ENCODE measurements around the gene SERF1A.
"Not testable (repeated sequence)": the region's sequence is repeated elsewhere in the genome, so short reads cannot be mapped to it uniquely, and the experiment has no call there.

Gene SERF1A

GRCh38 chr5:70900533-70901271 lies at the start of gene SERF1A:
TSS of gene SERF1A (plus strand) at chr5:70900669. CDS start at chr5:70900870, 201 bp downstream.
- not testable (repeated sequence) for DNase-seq

GRCh38 chr5:70866778-70867177 lies 33.7 kb upstream of the SERF1A start:
- DNase-seq = not testable (repeated sequence)

GRCh38 chr5:70870626-70871025 lies 29.8 kb upstream of the SERF1A start:
- DNase-seq = not testable (repeated sequence)

- not testable (repeated sequence) for DNase-seq
Observed at GRCh38 chr5:70896076-70896475, 4.4 kb upstream of the SERF1A start.

- DNase-seq = not testable (repeated sequence)
Observed at GRCh38 chr5:70901272-70901571, 753 bp downstream of the SERF1A start.

GRCh38 chr5:70906624-70907023 lies 6.2 kb downstream of the SERF1A start:
- not testable (repeated sequence) for DNase-seq

GRCh38 chr5:70916829-70917228 lies 16.4 kb downstream of the SERF1A start:
- DNase-seq = not testable (repeated sequence)

GRCh38 chr5:70925211-70925562 lies 24.7 kb downstream of the SERF1A start:
- not testable (repeated sequence) for DNase-seq

GRCh38 chr5:70931709-70932368 lies 31.4 kb downstream of the SERF1A start:
- not testable (repeated sequence) for DNase-seq

GRCh38 chr5:70932560-70932959 lies 32.1 kb downstream of the SERF1A start:
- not testable (repeated sequence) for DNase-seq

GRCh38 chr5:70953068-70953467 lies 52.6 kb downstream of the SERF1A start:
- DNase-seq = not testable (repeated sequence)
